ENCODE measurements around the gene APBA1. TPM values are rescaled to one million over a fixed set of nuclear protein-coding genes. Genes with fewer than 3 reads are reported as not detected.

The APBA1 gene
- polyA plus RNA-seq, 3 donors: 1.6 TPM; not detected in 2

DNA sequence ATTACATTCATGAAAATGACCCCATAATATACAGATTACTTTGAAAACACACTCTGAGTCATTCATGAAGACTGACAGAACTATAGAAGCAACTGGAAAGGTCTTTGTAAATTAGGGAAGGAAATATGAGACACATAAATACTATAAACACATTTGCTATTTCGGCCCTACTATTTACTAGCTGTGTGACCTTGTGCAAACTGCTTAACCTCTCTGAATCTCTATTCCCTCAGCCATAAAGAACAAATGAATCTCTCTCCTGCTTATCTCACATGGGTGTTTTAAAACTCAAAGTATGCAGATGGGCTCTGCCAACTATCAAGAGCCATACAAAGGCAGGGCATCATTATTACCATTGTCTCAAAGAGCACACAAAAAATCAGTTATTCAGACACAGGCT lies 52.9 kb downstream of the APBA1 start:
- TF ChIP-seq, protein P1, sequence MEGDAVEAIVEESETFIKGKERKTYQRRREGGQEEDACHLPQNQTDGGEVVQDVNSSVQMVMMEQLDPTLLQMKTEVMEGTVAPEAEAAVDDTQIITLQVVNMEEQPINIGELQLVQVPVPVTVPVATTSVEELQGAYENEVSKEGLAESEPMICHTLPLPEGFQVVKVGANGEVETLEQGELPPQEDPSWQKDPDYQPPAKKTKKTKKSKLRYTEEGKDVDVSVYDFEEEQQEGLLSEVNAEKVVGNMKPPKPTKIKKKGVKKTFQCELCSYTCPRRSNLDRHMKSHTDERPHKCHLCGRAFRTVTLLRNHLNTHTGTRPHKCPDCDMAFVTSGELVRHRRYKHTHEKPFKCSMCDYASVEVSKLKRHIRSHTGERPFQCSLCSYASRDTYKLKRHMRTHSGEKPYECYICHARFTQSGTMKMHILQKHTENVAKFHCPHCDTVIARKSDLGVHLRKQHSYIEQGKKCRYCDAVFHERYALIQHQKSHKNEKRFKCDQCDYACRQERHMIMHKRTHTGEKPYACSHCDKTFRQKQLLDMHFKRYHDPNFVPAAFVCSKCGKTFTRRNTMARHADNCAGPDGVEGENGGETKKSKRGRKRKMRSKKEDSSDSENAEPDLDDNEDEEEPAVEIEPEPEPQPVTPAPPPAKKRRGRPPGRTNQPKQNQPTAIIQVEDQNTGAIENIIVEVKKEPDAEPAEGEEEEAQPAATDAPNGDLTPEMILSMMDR (IDR thresholded peaks at IDR 0.05): no peak
- Mint-ChIP-seq H3K27ac (no peak overlapping the region), H3K4me3 (no peak overlapping the region), H3K4me1 (no peaks in the 10 kb centered on the region), H3K36me3 (no peaks in the 10 kb centered on the region), H3K9me3 (peaks cover 0 to 6% (median 0%) of the 10 kb centered on the region in 7 donors), H3K27me3 (ENCODE audit: low read depth in 3 of 3) (peaks cover 0 to 2% (median 0%) of the 10 kb centered on the region in 3 donors)
- no peak overlapping the region for H3K27ac ChIP-seq (ENCODE audit: low read depth in 1 of 2, low read length in 2 of 2)
- no peaks in the 10 kb centered on the region for H3K79me2 ChIP-seq (ENCODE audit: insufficient read depth, low read length)
- H3K9me3 ChIP-seq (replicated peaks in 1 of 2; ENCODE audit: control insufficient read depth in 1 of 2, insufficient read depth in 1 of 2, low read length in 2 of 2): no peaks in the 10 kb centered on the region
- H3K27me3 ChIP-seq (ENCODE audit: control insufficient read depth in 2 of 2, insufficient read depth in 2 of 2, low read length in 2 of 2): no peaks in the 10 kb centered on the region
- no peak overlapping the region for H2AFZ ChIP-seq (ENCODE audit: insufficient read depth, low read depth, low read length, poor library complexity, severe bottlenecking)
- no peak overlapping the region for H3K4me2 ChIP-seq (replicated peaks; ENCODE audit: extremely low read depth, low read length, poor library complexity, severe bottlenecking)
- no peak overlapping the region for H3K9ac ChIP-seq (ENCODE audit: insufficient read depth, low read length, poor library complexity, severe bottlenecking)
- no peak overlapping the region for H3K4me3 ChIP-seq (replicated peaks in 1 of 3; ENCODE audit: low read depth in 2 of 3, low read length in 3 of 3)
- no peaks in the 10 kb centered on the region for H3K36me3 ChIP-seq (replicated peaks in 1 of 2; ENCODE audit: control insufficient read depth in 1 of 2, insufficient read depth in 2 of 2, low read length in 2 of 2)
- no peak for DNase-seq
- intact Hi-C loops (cut with micrococcal nuclease): no loop called here
- no CpG with 5 or more reads among the region's 1 CpG for WGBS (ENCODE audit: insufficient coverage)
- no peaks in the 10 kb centered on the region for H4K20me1 ChIP-seq (ENCODE audit: insufficient read depth, low read length)
- no peaks in the 10 kb centered on the region for H3K4me1 ChIP-seq (ENCODE audit: control insufficient read depth in 1 of 2, insufficient read depth in 2 of 2, low read length in 2 of 2)

GRCh38 chr9:69617006-69617405 lies 55.2 kb downstream of the APBA1 start:
- Mint-ChIP-seq H3K9me3 (peaks cover 0 to 6% (median 0%) of the 10 kb centered on the region in 7 donors), H3K36me3 (no peaks in the 10 kb centered on the region), H3K4me1 (no peaks in the 10 kb centered on the region), H3K27ac (no peak overlapping the region), H3K27me3 (ENCODE audit: low read depth in 3 of 3) (peaks cover 0 to 2% (median 0%) of the 10 kb centered on the region in 3 donors), H3K4me3 (no peak overlapping the region)
- DNase-seq: no peak
- Histone ChIP-seq H3K4me3 (replicated peaks in 1 of 3; ENCODE audit: low read depth in 2 of 3, low read length in 3 of 3) (no peak overlapping the region), H3K27ac (ENCODE audit: low read depth in 1 of 2, low read length in 2 of 2) (no peak overlapping the region), H3K9me3 (replicated peaks in 1 of 2; ENCODE audit: control insufficient read depth in 1 of 2, insufficient read depth in 1 of 2, low read length in 2 of 2) (no peaks in the 10 kb centered on the region), H3K27me3 (ENCODE audit: control insufficient read depth in 2 of 2, insufficient read depth in 2 of 2, low read length in 2 of 2) (no peaks in the 10 kb centered on the region), H3K4me1 (ENCODE audit: control insufficient read depth in 1 of 2, insufficient read depth in 2 of 2, low read length in 2 of 2) (no peaks in the 10 kb centered on the region), H3K36me3 (replicated peaks in 1 of 2; ENCODE audit: control insufficient read depth in 1 of 2, insufficient read depth in 2 of 2, low read length in 2 of 2) (no peaks in the 10 kb centered on the region), H2AFZ (ENCODE audit: insufficient read depth, low read depth, low read length, poor library complexity, severe bottlenecking) (no peak overlapping the region), H3K9ac (ENCODE audit: insufficient read depth, low read length, poor library complexity, severe bottlenecking) (no peak overlapping the region), H4K20me1 (ENCODE audit: insufficient read depth, low read length) (no peaks in the 10 kb centered on the region), H3K4me2 (replicated peaks; ENCODE audit: extremely low read depth, low read length, poor library complexity, severe bottlenecking) (no peak overlapping the region), H3K79me2 (ENCODE audit: insufficient read depth, low read length) (no peaks in the 10 kb centered on the region)
- intact Hi-C loops (cut with micrococcal nuclease): no loop called here
- TF ChIP-seq, protein P1 (IDR thresholded peaks at IDR 0.05): no peak
